ENCODE data around the gene BBIP1. TPM values are rescaled to one million over a fixed set of nuclear protein-coding genes. Genes with fewer than 3 reads are reported as not detected.
"Not testable (repeated sequence)": the region's sequence is repeated elsewhere in the genome, so short reads cannot be mapped to it uniquely, and the experiment has no call there.

The BBIP1 gene
- total RNA-seq, 1 donor from 2014 or later: 17.3 TPM

- no peak for DNase-seq (ENCODE audit: low read depth in 2 of 2)
These were observed 5.0 kb upstream of the BBIP1 start for GRCh38 chr10:110923856-110924493.

- peak; percentile 5 to 38 for DNase-seq (ENCODE audit: low read depth in 2 of 2)
These were observed 1.2 kb upstream of the BBIP1 start for GRCh38 chr10:110919971-110920881.

DNA sequence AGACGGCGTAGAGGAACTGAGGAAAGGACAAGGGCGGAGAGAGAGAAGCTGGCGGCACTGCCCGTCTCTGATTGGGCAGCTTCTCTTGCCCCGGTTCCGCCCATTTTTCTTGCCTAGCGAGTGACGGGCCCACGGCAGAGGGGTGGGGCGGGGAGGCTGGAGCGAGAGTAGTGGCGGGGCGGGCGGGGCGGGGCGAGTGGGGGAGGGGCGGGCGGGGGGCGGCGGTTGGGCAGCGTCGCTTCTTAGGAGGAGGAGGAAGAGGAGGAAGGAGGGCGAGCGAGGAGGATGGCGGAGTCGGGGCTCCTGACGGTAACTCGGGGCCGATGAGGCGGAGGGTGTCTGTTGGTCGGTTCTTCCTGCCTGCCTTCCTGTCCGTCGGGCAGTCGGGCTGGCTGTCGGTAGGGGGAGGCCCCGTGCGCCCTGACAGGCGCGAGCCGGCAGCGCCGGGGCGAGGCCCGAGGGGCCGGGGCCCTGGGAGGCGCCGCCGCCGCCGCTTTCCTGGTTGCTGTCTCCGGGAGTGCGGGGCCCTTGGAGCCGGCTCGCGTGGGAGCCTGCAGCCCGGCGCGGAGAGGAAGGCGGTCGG lies 460 bp upstream of the BBIP1 start, which contains the start of gene SHOC2:
TSS of gene SHOC2 (plus strand) at position 256 of the 583 bp plus-strand sequence. CDS start 44,755 bp downstream, outside the sequence.
- no peak for DNase-seq (ENCODE audit: low read depth in 2 of 2)

DNA sequence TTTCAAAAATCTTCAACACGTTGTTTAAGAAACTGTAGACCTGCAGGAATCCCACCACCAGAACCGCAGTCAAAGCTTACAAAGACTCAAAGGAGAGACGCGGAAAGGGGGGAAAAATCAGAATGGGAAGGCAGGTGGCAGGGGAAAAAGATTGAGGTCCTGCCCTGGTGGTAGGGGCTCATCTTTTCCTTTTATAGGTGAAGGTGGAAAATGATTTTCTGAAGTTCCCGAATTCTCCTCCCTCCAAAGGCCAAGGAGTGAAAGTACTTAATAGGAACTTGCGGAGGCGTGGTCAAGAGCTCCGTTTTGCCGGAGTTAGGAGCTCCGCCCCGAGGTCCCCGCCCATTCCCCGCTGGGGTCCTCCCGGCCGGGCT lies 724 bp downstream of the BBIP1 start:
- peak in 1 of 2 donors; percentile 93 for DNase-seq (ENCODE audit: low read depth in 2 of 2)

DNA sequence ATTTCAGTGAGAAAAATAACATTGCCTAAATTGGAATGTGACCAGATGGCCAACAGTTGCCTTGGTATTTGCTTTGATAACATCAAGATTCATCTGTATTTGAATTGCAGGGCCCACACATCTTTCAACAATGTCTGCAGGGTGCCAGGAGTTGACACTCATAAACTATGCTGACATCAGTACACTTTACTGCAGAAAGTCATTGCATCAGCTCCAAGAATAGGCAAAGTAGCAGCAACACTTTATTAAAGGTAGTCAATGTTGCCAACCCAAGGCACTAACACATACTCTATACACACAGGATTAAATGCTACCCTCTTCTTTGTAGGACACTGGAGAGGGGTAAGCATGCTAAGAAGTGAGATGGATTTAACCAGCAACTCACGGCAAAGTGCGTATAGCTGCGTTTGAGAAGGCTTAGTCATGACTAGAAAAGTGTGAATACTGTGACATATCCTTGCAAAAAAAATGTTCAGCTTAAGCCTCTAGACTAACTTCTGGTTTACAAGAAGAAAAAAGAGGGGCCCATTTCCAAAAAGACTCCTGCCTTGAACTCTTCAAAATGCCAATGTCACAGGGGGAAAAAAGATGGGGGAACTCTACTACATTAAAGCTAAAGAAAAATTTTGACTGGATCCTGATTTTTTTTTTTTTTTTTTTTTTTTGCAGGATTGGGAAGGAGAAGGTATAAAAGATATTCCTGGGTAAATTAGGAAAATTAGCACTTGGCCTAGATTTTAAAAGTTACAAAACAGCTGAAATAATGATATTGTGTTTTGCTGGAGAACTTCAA lies 2.2 kb downstream of the BBIP1 start:
- peak in 1 of 2 donors; percentile 22 for DNase-seq (ENCODE audit: low read depth in 2 of 2)

DNA sequence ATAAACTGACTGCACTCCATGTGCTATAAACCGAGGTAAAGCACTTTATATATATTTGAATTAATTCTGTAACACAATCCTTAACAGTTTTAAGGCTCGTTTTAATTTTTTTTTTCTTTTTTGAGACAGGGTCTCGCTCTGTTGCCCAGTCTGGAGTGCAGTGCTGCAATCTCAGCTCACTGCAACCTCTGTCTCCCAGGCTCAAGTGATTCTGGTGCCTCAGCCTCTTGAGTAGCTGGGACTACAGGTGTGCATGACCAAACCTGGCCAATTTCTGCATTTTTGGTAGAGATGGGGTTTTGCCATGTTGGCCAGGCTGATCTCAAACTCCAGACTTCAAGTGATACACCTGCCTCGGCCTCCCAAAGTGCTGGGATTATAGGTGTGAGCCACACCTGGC lies 3.4 kb downstream of the BBIP1 start:
- DNase-seq (ENCODE audit: low read depth in 2 of 2): not testable (repeated sequence)

GRCh38 chr10:110915035-110915434 lies 3.9 kb downstream of the BBIP1 start:
- no peak for DNase-seq (ENCODE audit: low read depth in 2 of 2)

GRCh38 chr10:110914431-110914830 lies 4.5 kb downstream of the BBIP1 start:
- DNase-seq (ENCODE audit: low read depth in 2 of 2): no peak

GRCh38 chr10:110912374-110912773 lies 6.6 kb downstream of the BBIP1 start:
- no peak for DNase-seq (ENCODE audit: low read depth in 2 of 2)

DNA sequence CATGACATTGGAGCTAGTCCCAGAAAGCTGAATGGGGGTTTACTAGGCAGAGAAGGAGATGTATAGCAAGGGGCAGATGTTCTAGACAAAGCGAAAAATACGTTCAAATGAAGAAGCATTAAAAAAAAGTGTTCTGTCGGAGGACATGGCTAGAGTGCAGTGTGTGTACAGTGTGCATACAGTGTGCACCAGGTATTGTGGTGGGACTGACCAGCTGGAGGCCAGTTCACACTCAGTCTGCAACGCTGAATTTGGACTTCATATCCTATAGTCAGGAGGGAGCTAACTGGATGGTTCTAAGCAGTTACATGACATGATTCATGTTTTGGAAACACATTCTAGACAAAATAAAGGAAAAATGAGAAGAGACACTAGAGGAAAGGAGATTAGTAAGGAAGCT lies 8.8 kb downstream of the BBIP1 start:
- no peak for DNase-seq (ENCODE audit: low read depth in 2 of 2)

- DNase-seq (ENCODE audit: low read depth in 2 of 2): no peak
These were observed 15.4 kb downstream of the BBIP1 start for GRCh38 chr10:110903280-110904278.

- DNase-seq (ENCODE audit: low read depth in 2 of 2): peak in 1 of 2 donors; percentile 21
These were observed 16.8 kb downstream of the BBIP1 start for GRCh38 chr10:110901954-110902819.

GRCh38 chr10:110900983-110901382 lies 18.0 kb downstream of the BBIP1 start:
- no peak for DNase-seq (ENCODE audit: low read depth in 2 of 2)

DNA sequence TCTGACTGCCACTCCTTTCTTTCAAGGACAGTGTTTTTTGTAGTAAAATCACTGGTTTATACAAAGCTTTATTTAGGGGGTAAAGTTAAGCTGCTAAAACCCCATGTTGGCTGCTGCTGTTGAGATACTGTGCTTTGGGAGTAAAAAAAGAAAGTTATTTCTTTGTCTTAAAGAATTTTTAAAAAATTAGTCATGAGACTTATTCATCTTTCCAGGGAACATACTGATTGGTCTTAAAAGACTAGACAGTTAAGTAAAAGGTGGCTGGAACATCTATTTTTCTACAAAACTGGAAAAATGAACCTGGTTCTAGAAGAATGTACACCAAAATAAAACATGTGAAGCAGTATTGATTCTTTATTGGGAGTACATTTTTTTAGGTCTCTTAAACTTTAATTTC lies 20.6 kb downstream of the BBIP1 start:
- DNase-seq (ENCODE audit: low read depth in 2 of 2): no peak

DNA sequence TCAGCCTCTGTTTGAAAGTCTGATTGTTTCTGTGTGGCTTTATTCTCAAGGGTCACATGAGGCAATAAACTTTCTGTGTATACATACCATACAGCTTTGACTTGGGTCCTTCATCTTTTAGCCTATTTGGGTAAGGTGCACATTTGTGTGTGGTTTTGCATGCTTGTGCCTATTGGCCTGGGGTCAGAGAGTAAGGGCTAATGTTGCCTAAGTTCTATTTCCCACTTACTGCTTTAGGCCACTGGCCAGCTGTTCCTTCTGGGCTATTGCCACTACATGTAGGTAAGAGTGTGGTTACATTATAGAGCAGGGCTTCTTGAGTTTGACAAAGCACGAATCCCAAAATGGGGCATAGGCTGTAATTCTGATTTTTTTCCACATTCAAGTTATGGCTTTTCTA lies 21.8 kb downstream of the BBIP1 start:
- no peak for DNase-seq (ENCODE audit: low read depth in 2 of 2)

DNA sequence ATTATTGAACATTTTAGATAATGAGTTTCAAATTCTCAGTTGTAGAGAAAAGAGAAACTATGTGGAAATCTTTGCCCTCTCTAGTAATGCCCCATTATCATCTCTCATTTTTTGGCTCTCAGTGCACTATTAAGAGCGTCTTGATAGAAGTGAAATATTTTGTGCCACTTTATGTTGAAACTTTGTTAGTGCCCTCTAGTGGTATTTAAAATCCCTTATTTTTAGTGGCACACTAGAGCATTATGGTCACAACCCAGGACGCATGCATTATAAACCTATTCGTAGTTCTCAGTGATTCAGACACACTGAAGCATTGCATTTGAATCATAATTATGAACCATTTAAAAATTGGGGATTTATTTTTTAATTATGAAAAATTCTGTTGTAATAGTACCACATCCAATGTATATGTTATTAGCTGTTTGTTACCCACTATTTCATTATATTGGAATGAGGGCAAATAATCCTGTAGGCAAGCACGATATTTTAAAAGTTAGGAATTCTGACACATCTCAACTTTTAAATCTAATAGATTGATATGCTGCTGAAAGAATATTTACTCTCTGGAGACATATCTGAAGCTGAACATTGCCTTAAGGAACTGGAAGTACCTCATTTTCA lies 25.3 kb downstream of the BBIP1 start:
- DNase-seq (ENCODE audit: low read depth in 2 of 2): peak; percentile 47 to 55

- DNase-seq (ENCODE audit: low read depth in 2 of 2): no peak
These were observed 26.2 kb downstream of the BBIP1 start for GRCh38 chr10:110892602-110893288.

- no peak for DNase-seq (ENCODE audit: low read depth in 2 of 2)
These were observed 31.4 kb downstream of the BBIP1 start for GRCh38 chr10:110887560-110887959.
